Sigmoid colon (tissue), 4 donors: ENCODE data around the gene LGR5.

Experiments used
- CTCF ChIP-seq, 4 experiments: fragments of 450-650 bp in 3 of 4; fragments of 200-600 bp in 1 of 4; IDR thresholded peaks; one replicate each; pipeline ENCODE4 v1.5.1; 2016 to 2019; ENCODE audit warnings: antibody characterized with exemption in 4 of 4, mild to moderate bottlenecking in 3 of 4, moderate library complexity in 2 of 4
- EP300 ChIP-seq, 4 donors: sonication (generic); formaldehyde crosslinking; IDR thresholded peaks; one replicate each; pipeline ENCODE4 v1.6.1; 2017; ENCODE audit warnings: antibody characterized with exemption in 4 of 4
- POLR2A ChIP-seq, 2 donors: fragments of 450-650 bp; IDR thresholded peaks; one replicate each; pipeline ENCODE4 v1.6.1; 2016; ENCODE audit warnings: antibody characterized with exemption in 2 of 2, mild to moderate bottlenecking in 2 of 2, moderate library complexity in 2 of 2
- POLR2AphosphoS5 ChIP-seq, 4 donors: sonication (generic); formaldehyde crosslinking; IDR thresholded peaks; one replicate each; pipeline ENCODE4 v1.6.1; 2017; ENCODE audit warnings: antibody characterized with exemption in 4 of 4

GRCh38 chr12:71448150-71448581, 8.6 kb downstream of the LGR5 start:
- TF ChIP-seq CTCF (IDR thresholded peaks at IDR 0.05) (no peak), POLR2AphosphoS5 (IDR thresholded peaks at IDR 0.05) (no peak), EP300 (IDR thresholded peaks at IDR 0.05) (no peak), POLR2A (IDR thresholded peaks at IDR 0.05) (no peak)
